MM.1S (cell line): Measurements from ENCODE around the gene LZTFL1.

Experiments
- EZH2phosphoT487 ChIP-seq: fragments of 300-600 bp; sonication (generic); IDR thresholded peaks from 2 replicates; pipeline ENCODE4 v1.6.1; 2018; ENCODE audit warnings: antibody characterized with exemption, low read length
- TF ChIP-seq, protein P1 (sequence below): fragments of 300-600 bp; sonication (generic); IDR thresholded peaks from 2 replicates; pipeline ENCODE4 v1.5.1; 2016; ENCODE audit warnings: antibody characterized with exemption, low read length, mixed read lengths

GRCh38 chr3:45793482-45794176, 48.3 kb downstream of the LZTFL1 start:
- no peak for TF ChIP-seq EZH2phosphoT487
- TF ChIP-seq, protein P1, sequence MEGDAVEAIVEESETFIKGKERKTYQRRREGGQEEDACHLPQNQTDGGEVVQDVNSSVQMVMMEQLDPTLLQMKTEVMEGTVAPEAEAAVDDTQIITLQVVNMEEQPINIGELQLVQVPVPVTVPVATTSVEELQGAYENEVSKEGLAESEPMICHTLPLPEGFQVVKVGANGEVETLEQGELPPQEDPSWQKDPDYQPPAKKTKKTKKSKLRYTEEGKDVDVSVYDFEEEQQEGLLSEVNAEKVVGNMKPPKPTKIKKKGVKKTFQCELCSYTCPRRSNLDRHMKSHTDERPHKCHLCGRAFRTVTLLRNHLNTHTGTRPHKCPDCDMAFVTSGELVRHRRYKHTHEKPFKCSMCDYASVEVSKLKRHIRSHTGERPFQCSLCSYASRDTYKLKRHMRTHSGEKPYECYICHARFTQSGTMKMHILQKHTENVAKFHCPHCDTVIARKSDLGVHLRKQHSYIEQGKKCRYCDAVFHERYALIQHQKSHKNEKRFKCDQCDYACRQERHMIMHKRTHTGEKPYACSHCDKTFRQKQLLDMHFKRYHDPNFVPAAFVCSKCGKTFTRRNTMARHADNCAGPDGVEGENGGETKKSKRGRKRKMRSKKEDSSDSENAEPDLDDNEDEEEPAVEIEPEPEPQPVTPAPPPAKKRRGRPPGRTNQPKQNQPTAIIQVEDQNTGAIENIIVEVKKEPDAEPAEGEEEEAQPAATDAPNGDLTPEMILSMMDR: no peak
